ENCODE measurements around the gene PSMA7.

PSMA7 gene

DNA sequence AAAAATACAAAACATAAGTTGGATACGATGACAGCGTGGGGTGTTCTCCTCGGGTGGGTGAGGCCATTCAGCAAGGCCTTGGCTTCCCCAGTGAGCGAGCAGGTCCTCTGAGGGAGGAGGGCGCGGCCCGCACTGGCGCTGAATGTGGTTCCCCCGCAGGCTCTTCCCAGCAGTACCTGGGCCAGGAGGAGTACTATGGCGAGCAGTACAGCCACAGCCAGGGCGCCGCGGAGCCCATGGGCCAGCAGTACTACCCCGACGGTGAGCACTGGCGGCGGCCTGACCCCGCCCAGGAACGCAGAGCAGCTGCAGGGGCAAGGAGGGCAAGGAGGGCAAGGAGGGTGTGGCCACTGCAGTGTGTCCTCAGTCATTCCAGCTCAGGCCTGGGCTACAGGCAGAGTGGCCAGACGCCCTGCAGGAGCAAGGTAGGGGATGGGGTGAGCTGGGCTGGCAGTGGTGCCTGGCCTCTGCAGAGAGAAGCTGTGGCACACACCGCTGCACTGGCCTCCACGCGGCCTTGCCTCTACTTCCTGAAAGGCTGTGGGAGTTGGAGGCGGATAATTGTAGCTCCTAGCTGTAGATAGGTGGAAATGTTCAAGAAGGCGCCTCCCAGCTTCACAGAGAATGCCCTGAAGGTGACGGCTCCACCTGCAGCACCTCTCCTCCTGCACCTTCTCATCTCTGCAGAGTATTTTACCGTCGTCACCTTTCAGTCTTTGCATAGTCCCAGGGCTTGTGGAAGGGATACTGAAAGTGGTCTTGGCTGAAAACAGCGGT is 21.0 kb upstream of the PSMA7 start:
- H3K4me3 ChIP-seq (ENCODE audit: low read depth, low read length) = no peak overlapping the region
- TF ChIP-seq, protein P1, sequence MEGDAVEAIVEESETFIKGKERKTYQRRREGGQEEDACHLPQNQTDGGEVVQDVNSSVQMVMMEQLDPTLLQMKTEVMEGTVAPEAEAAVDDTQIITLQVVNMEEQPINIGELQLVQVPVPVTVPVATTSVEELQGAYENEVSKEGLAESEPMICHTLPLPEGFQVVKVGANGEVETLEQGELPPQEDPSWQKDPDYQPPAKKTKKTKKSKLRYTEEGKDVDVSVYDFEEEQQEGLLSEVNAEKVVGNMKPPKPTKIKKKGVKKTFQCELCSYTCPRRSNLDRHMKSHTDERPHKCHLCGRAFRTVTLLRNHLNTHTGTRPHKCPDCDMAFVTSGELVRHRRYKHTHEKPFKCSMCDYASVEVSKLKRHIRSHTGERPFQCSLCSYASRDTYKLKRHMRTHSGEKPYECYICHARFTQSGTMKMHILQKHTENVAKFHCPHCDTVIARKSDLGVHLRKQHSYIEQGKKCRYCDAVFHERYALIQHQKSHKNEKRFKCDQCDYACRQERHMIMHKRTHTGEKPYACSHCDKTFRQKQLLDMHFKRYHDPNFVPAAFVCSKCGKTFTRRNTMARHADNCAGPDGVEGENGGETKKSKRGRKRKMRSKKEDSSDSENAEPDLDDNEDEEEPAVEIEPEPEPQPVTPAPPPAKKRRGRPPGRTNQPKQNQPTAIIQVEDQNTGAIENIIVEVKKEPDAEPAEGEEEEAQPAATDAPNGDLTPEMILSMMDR (IDR thresholded peaks at IDR 0.05; ENCODE audit: low read depth, low read length, missing control alignments) = no peak
- no peak for DNase-seq (ENCODE audit: low read depth)

GRCh38 chr20:62163485-62163865 is 20.3 kb upstream of the PSMA7 start:
- TF ChIP-seq, protein P1 (IDR thresholded peaks at IDR 0.05; ENCODE audit: low read depth, low read length, missing control alignments) = no peak
- H3K4me3 ChIP-seq (ENCODE audit: low read depth, low read length) = no peak overlapping the region
- DNase-seq (ENCODE audit: low read depth) = no peak

DNA sequence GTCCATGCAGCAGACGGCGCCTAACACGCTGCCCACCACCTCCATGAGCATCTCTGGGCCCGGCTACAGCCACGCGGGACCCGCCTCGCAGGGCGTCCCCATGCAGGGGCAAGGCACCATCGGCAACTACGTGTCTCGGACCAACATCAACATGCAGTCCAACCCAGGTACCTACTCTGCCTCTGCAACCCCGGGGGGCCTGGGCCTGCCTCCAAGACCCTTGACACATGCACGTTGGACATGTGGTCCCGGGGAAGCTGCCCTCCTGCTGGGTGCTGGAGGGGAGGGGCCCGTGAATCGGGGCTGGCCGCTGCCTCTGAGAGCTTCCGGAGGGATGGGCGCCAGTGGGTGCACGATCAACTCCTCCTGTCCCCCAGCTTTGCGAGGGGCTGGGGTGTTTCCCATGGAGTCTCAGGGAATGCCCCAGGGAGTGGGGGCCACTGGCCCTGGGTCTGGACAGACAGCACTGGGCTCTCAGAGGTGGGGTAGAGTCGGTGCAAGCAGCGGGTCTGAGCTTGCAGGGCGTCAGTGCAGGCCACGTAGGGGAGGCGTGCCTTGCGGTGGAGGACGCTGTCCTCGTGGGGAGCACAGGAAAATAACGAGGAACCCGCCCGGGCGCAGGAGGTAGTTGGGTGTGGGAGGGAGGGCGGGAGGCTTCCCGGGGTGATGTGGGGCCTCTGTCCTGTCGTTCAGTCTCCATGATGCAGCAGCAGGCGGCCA is 19.7 kb upstream of the PSMA7 start:
- H3K4me3 ChIP-seq (ENCODE audit: low read depth, low read length) = no peak overlapping the region
- TF ChIP-seq, protein P1 (IDR thresholded peaks at IDR 0.05; ENCODE audit: low read depth, low read length, missing control alignments) = no peak
- DNase-seq (ENCODE audit: low read depth) = no peak

DNA sequence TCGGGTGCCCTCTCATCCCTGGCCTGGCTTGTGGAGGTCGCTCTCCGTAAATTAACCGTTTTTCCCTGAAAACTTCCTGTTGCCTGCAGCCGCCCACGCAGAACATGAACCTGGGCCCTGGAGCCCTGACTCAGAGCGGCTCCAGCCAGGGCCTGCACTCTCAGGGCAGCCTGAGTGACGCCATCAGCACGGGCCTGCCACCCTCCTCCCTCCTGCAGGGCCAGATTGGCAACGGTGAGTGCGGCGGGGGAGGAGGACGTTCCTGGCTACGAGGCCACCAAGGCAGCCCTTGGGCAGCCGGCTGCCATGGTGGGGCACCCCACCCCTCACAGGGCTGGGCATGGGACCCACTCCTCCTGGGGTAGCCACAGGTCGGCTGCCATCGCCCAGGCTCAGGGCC is 18.2 kb upstream of the PSMA7 start:
- no peak overlapping the region for H3K4me3 ChIP-seq (ENCODE audit: low read depth, low read length)
- TF ChIP-seq, protein P1 (IDR thresholded peaks at IDR 0.05; ENCODE audit: low read depth, low read length, missing control alignments) = no peak
- no peak for DNase-seq (ENCODE audit: low read depth)

- TF ChIP-seq, protein P1 (IDR thresholded peaks at IDR 0.05; ENCODE audit: low read depth, low read length, missing control alignments) = no peak
- no peak overlapping the region for H3K4me3 ChIP-seq (ENCODE audit: low read depth, low read length)
- no peak for DNase-seq (ENCODE audit: low read depth)
These were observed 17.7 kb upstream of the PSMA7 start for GRCh38 chr20:62160876-62161275.

GRCh38 chr20:62160253-62160652 is 17.1 kb upstream of the PSMA7 start:
- TF ChIP-seq, protein P1 (IDR thresholded peaks at IDR 0.05; ENCODE audit: low read depth, low read length, missing control alignments) = no peak
- no peak for DNase-seq (ENCODE audit: low read depth)
- no peak overlapping the region for H3K4me3 ChIP-seq (ENCODE audit: low read depth, low read length)
